Measurements from ENCODE around the gene CSNK2A1.

Gene CSNK2A1

GRCh38 chr20:543369-544152, at the start of gene CSNK2A1:
TSS of gene CSNK2A1 (minus strand) at chr20:543790. CDS start at chr20:508551, 35,239 bp downstream.
- TF ChIP-seq CTCF (IDR thresholded peaks at IDR 0.05; ENCODE audit: low read length, missing control alignments) = no peak
- DNase-seq (ENCODE audit: low read depth) = peak; percentile 96
- H3K4me3 ChIP-seq (replicated peaks; ENCODE audit: low read depth, low read length) = peak within 1 kb of the TSS; percentile 79

- DNase-seq (ENCODE audit: low read depth) = no peak
- TF ChIP-seq CTCF (IDR thresholded peaks at IDR 0.05; ENCODE audit: low read length, missing control alignments) = no peak
- H3K4me3 ChIP-seq (replicated peaks; ENCODE audit: low read depth, low read length) = no peak overlapping the region
Observed at GRCh38 chr20:592506-592905, 48.9 kb upstream of the CSNK2A1 start.

- no peak overlapping the region for H3K4me3 ChIP-seq (replicated peaks; ENCODE audit: low read depth, low read length)
- no peak for DNase-seq (ENCODE audit: low read depth)
- no peak for TF ChIP-seq CTCF (IDR thresholded peaks at IDR 0.05; ENCODE audit: low read length, missing control alignments)
Observed at GRCh38 chr20:591941-592340, 48.4 kb upstream of the CSNK2A1 start.

- H3K4me3 ChIP-seq (replicated peaks; ENCODE audit: low read depth, low read length) = no peak overlapping the region
- no peak for TF ChIP-seq CTCF (IDR thresholded peaks at IDR 0.05; ENCODE audit: low read length, missing control alignments)
- no peak for DNase-seq (ENCODE audit: low read depth)
Observed at GRCh38 chr20:588932-589672, 45.5 kb upstream of the CSNK2A1 start.

DNA sequence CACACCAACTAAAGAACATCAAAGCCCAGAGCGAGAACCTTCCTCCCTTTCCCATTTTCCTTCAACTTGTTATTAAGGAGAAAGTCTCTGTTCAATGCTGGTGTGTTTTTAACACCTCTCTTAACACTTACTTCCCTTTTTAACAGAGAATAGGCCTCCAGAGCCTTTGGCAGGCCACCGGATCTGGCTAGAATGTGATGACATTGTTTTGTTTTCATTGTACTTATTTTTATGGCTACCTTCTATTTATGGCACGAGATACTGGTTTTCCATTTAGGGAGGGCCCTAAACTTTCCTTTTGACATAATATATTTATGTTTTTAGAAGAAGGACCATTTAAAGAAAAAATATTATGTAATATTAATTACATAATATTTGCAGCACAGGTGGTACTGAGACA, 44.9 kb upstream of the CSNK2A1 start:
- no peak for TF ChIP-seq CTCF (IDR thresholded peaks at IDR 0.05; ENCODE audit: low read length, missing control alignments)
- no peak overlapping the region for H3K4me3 ChIP-seq (replicated peaks; ENCODE audit: low read depth, low read length)
- DNase-seq (ENCODE audit: low read depth) = no peak

GRCh38 chr20:584971-585301, 41.3 kb upstream of the CSNK2A1 start:
- no peak for DNase-seq (ENCODE audit: low read depth)
- H3K4me3 ChIP-seq (replicated peaks; ENCODE audit: low read depth, low read length) = no peak overlapping the region
- TF ChIP-seq CTCF (IDR thresholded peaks at IDR 0.05; ENCODE audit: low read length, missing control alignments) = no peak

All from fibroblast of pulmonary artery (primary cell).